Measurements from ENCODE around the gene MRPS5.

GRCh38 chr2:95036596-95037383 lies 84.8 kb downstream of the MRPS5 start:
- TF ChIP-seq MYC (IDR thresholded peaks at IDR 0.05; ENCODE audit: low read depth, low read length) = no peak
- TF ChIP-seq, protein P1, sequence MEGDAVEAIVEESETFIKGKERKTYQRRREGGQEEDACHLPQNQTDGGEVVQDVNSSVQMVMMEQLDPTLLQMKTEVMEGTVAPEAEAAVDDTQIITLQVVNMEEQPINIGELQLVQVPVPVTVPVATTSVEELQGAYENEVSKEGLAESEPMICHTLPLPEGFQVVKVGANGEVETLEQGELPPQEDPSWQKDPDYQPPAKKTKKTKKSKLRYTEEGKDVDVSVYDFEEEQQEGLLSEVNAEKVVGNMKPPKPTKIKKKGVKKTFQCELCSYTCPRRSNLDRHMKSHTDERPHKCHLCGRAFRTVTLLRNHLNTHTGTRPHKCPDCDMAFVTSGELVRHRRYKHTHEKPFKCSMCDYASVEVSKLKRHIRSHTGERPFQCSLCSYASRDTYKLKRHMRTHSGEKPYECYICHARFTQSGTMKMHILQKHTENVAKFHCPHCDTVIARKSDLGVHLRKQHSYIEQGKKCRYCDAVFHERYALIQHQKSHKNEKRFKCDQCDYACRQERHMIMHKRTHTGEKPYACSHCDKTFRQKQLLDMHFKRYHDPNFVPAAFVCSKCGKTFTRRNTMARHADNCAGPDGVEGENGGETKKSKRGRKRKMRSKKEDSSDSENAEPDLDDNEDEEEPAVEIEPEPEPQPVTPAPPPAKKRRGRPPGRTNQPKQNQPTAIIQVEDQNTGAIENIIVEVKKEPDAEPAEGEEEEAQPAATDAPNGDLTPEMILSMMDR (IDR thresholded peaks at IDR 0.05; ENCODE audit: low read depth, low read length) = no peak
- no peak for TF ChIP-seq POLR2A (IDR thresholded peaks at IDR 0.05; ENCODE audit: extremely low read depth, insufficient read length)
- no peak for TF ChIP-seq MAX (IDR thresholded peaks at IDR 0.05; ENCODE audit: low read depth, low read length)
